Thyroid gland (tissue), 4 donors: ENCODE measurements around the gene UCN2. TPM values are rescaled to one million over a fixed set of nuclear protein-coding genes. Genes with fewer than 3 reads are reported as not detected.

Experiments used
- DNase-seq, 2 donors: peaks; one replicate each; pipeline ENCODE4 v3.0.0-alpha.2; 2019
- H3K27ac ChIP-seq, 3 donors: fragments of 200-600 bp; sonication (generic); 1 replicate in 2 of 3; 2 replicates in 1 of 3; pipeline ENCODE4 v1.5.1; 2016 to 2019; ENCODE audit warnings: mild to moderate bottlenecking in 1 of 3, moderate library complexity in 1 of 3
- H3K27me3 ChIP-seq: fragments of 200-600 bp; sonication (generic); one replicate; pipeline ENCODE4 v1.5.1; 2019
- H3K36me3 ChIP-seq, 2 donors: fragments of 200-600 bp; sonication (generic); one replicate each; pipeline ENCODE4 v1.5.1; 2016 to 2019
- H3K4me1 ChIP-seq, 2 donors: fragments of 200-600 bp; sonication (generic); one replicate each; pipeline ENCODE4 v1.5.1; 2017 to 2019
- H3K4me3 ChIP-seq, 3 donors: fragments of 200-600 bp; sonication (generic); replicated peaks in 1 of 3; 1 replicate in 2 of 3; 2 replicates in 1 of 3; pipeline ENCODE4 v1.5.1; 2016; ENCODE audit warnings: mild to moderate bottlenecking in 1 of 3
- H3K9me3 ChIP-seq: fragments of 200-600 bp; sonication (generic); one replicate; pipeline ENCODE4 v1.5.1; 2017
- POLR2A ChIP-seq, 2 donors: fragments of 450-650 bp; IDR thresholded peaks; one replicate each; pipeline ENCODE4 v1.6.1; 2017; ENCODE audit warnings: antibody characterized with exemption in 2 of 2, mild to moderate bottlenecking in 2 of 2, moderate library complexity in 1 of 2
- WGBS, 2 donors: methylation state at CpG; one replicate each; pipeline ENCODE4 v1.1.5; 2017; 5-methylcytosine and 5-hydroxymethylcytosine counted together
- intact Hi-C: fragments of 100-400 bp; cut with DNase I; formaldehyde crosslinking; loops from one replicate; pipeline ENCODE4 v1.15.1; 2023
- total RNA-seq, 4 donors: library from RNA; depleted of rRNA; stranded (reverse); fragments of >200 nt; gene quantifications; one replicate each; pipeline ENCODE4 v1.2.3, GENCODE V29; 2016
- TF ChIP-seq, protein P1 (sequence below), 6 experiments: fragments of 200-600 bp in 3 of 6; fragments of 450-650 bp in 3 of 6; sonication (generic) in 3 of 6; IDR thresholded peaks; one replicate each; pipeline ENCODE4 v1.5.1; 2016 to 2019; ENCODE audit warnings: antibody characterized with exemption in 6 of 6, mild to moderate bottlenecking in 2 of 6, inconsistent platforms in 1 of 6, moderate library complexity in 1 of 6

The UCN2 gene, protein sequence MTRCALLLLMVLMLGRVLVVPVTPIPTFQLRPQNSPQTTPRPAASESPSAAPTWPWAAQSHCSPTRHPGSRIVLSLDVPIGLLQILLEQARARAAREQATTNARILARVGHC
- total RNA-seq, result not detected

DNA sequence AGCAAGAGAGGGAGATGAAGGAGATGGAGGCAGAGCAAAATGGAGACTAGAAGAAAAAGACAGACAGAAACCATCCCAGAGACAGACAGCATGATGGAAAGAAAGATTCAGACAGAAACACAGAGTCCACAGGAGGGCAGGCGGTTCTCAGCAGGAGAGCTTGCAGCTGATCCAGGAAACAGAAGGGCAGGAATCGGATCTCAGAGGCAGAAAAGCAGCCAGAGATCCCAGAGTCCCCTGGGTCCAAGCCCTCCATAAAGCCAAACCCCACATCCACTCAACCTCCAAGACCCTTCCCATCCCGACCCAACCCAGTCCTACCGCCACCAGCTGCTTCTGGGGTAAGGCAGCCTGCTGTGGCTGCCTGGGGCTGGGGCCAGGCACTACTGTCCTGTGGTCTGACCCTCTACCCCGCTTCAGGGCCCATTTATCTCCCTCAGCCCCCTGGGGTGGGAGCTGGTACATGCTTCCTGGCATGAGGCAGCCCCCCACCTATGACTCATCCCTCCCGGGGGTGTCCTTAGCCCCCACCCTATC, at the start of gene UCN2:
Gene UCN2 (minus strand): TSS at position 400 of the 537 bp plus-strand sequence. CDS start 657 bp downstream, outside the sequence.
- intact Hi-C loops, result no loop called here
- TF ChIP-seq, protein P1, sequence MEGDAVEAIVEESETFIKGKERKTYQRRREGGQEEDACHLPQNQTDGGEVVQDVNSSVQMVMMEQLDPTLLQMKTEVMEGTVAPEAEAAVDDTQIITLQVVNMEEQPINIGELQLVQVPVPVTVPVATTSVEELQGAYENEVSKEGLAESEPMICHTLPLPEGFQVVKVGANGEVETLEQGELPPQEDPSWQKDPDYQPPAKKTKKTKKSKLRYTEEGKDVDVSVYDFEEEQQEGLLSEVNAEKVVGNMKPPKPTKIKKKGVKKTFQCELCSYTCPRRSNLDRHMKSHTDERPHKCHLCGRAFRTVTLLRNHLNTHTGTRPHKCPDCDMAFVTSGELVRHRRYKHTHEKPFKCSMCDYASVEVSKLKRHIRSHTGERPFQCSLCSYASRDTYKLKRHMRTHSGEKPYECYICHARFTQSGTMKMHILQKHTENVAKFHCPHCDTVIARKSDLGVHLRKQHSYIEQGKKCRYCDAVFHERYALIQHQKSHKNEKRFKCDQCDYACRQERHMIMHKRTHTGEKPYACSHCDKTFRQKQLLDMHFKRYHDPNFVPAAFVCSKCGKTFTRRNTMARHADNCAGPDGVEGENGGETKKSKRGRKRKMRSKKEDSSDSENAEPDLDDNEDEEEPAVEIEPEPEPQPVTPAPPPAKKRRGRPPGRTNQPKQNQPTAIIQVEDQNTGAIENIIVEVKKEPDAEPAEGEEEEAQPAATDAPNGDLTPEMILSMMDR (IDR thresholded peaks at IDR 0.05), result no peak
- TF ChIP-seq POLR2A (IDR thresholded peaks at IDR 0.05), result no peak
- Histone ChIP-seq H3K9me3 (no peaks in the 10 kb centered on the region), H3K27ac (no peak within 1 kb of the TSS), H3K4me1 (peaks cover 9 to 16% of the 10 kb centered on the region in 2 donors), H3K36me3 (no peaks in the 10 kb centered on the region), H3K27me3 (no peaks in the 10 kb centered on the region), H3K4me3 (no peak within 1 kb of the TSS)
- WGBS, 2 donors, result 73 to 93% methylated on average over 6 of the region's 6 CpGs
- no peak for DNase-seq

DNA sequence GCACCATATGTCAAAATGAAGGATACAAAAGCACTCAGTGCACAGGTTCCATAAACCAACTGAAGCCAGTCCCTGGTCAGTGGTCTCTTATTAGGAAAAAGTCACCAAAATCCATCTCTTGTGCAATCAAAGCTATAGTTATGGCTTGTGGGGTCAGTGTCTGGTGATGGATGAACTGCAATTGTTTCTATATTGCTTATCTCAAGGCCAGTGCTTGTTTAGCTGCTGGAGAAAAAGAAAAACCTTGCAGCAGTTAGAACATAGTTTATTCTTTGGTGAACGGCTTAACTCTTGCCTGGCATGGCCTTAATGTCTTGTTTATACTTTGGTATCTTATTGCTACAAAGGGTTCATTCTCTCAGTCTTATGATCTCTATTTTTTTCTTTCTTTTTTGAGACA, 48.7 kb upstream of the UCN2 start:
- Histone ChIP-seq H3K4me3 (no peak overlapping the region), H3K27ac (no peak overlapping the region), H3K36me3 (no peaks in the 10 kb centered on the region), H3K9me3 (no peaks in the 10 kb centered on the region), H3K27me3 (no peaks in the 10 kb centered on the region), H3K4me1 (peaks cover 8 to 12% of the 10 kb centered on the region in 2 donors)
- WGBS, 2 donors, result 71 to 75% methylated on average over 1 of the region's 1 CpG
- no peak for DNase-seq
- intact Hi-C loops, result no loop called here
- TF ChIP-seq, protein P1 (IDR thresholded peaks at IDR 0.05), result no peak
- TF ChIP-seq POLR2A (IDR thresholded peaks at IDR 0.05), result no peak

DNA sequence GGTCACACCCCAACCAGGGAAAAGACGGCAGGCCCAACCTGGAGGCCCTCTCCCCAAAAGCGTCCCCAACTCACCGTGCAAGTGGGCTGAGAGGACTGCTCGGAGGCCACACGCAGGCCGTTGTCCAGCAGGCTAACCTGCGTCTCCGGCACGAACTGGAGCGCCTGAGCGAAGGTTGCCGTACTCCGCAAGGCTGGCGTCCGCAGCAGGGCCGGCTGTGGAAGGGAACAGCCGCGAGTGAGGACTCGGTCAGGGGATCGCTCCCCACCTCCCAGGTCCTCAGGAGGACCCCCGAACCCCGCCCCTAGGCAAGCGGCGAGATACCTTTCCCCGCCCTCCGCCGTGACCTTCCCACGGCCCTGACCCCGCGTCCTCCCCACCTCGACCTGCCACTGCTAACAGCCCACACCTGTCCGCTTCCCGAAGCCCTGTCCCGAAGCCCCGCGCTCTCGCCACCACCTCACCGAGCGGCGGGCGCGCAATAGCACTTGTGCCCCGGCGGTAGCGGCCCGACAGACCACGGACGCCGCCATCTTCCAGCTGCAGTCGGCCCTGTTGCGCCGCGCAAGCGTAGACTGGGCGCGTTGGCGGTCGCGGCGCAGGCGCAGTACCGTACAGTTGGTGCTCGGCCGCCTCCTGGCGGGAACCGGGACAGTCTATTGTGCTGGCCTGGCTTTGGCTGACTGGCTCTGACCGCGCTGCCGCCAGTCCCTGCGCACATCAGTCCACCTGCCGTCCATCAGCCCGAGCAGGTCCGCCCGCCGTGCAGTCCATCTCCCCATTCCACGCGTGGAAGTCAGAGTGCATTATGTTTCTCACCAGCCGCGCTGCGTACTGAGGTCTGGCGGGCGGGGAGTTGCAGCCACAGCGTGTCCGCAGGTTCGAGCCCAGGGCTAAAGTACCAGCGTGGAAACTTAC, 45.8 kb upstream of the UCN2 start, which contains the start of gene UQCRC1:
Gene UQCRC1 (minus strand): TSS at position 559 of the 918 bp plus-strand sequence. CDS start 26 bp downstream, at position 533.
- H3K27ac ChIP-seq, result peak within 1 kb of the TSS; percentile 73 to 93 (median 78)
- H3K27me3 ChIP-seq, result no peaks in the 10 kb centered on the region
- peak within 1 kb of the TSS; percentile 9 to 76 (median 36) for H3K4me3 ChIP-seq
- H3K4me1 ChIP-seq, result peaks cover 8 to 12% of the 10 kb centered on the region in 2 donors
- H3K36me3 ChIP-seq, result peaks cover 14 to 22% of the 10 kb centered on the region in 2 donors
- DNase-seq, result peak; percentile 92 to 94
- intact Hi-C loops, result no loop called here
- H3K9me3 ChIP-seq, result no peaks in the 10 kb centered on the region
- WGBS, 2 donors, result 1 to 4% methylated on average over 30 to 43 of the region's 86 CpGs
- TF ChIP-seq POLR2A (IDR thresholded peaks at IDR 0.05), result peak in 1 of 2 donors; percentile 94
- TF ChIP-seq, protein P1 (IDR thresholded peaks at IDR 0.05), result peak; percentile 44 to 96 (median 74)

DNA sequence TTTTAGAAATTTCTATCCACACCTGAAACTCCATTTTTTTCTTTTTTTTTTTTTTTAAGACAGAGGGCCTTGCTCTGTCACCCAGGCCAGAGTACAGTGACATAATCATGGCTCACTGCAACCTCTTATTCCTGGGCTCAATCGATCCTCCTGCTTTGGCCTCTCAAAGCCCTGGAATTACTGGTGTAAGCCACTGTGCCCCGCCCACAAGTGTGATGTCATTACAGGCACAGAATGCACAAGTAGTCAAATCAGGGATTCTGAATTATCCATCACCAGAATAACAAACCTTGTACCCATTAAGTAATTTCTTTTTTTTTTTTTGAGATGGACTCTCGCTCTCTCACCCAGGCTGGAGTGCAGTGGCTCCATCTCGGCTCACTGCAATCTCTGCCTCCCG, 43.9 kb upstream of the UCN2 start:
- Histone ChIP-seq H3K9me3 (no peaks in the 10 kb centered on the region), H3K27ac (no peak overlapping the region), H3K4me1 (peaks cover 8 to 12% of the 10 kb centered on the region in 2 donors), H3K36me3 (peaks cover 32 to 40% of the 10 kb centered on the region in 2 donors), H3K27me3 (no peaks in the 10 kb centered on the region), H3K4me3 (no peak overlapping the region)
- intact Hi-C loops, result no loop called here
- TF ChIP-seq, protein P1 (IDR thresholded peaks at IDR 0.05), result no peak
- TF ChIP-seq POLR2A (IDR thresholded peaks at IDR 0.05), result no peak
- DNase-seq, result no peak
- 96 to 99% methylated on average over 5 of the region's 5 CpGs for WGBS, 2 donors
